ENCODE results near the gene STAC.

STAC gene

DNA sequence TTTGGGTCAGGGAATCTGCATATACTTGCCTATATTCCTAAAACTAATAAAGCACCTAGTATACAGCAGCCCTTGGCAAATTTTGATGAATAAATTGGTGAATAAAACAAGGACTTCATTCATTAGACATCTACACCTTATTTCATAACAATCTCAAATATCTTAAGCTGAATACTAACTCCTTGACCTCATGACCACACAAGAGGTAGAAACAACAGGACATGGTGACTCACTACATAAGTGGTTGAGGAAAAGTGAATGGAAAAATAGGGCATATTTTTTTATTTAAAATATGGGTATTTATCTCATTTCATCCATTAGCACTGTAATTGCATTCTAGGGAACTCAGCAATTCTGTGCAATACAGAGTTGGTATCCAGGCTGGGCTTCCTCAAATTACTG is 7.8 kb upstream of the STAC start:
- Histone ChIP-seq H3K27ac (no peak overlapping the region), H3K9me3 (ENCODE audit: low read depth, low read length) (no peaks in the 10 kb centered on the region), H3K4me3 (no peak overlapping the region), H3K9ac (ENCODE audit: insufficient read length) (no peak overlapping the region), H3K36me3 (ENCODE audit: insufficient read depth, low read length) (no peaks in the 10 kb centered on the region)
- TF ChIP-seq FOXP2 (optimal IDR thresholded peaks at IDR 0.05; ENCODE audit: control extremely low read depth, extremely low read length, insufficient read depth) (no peak), POLR2AphosphoS5 (IDR thresholded peaks at IDR 0.05; ENCODE audit: borderline replicate concordance, low read depth, low read length) (no peak), EZH2 (IDR thresholded peaks at IDR 0.05) (no peak)
- no peak for DNase-seq (ENCODE audit: low read depth, low spot score)

DNA sequence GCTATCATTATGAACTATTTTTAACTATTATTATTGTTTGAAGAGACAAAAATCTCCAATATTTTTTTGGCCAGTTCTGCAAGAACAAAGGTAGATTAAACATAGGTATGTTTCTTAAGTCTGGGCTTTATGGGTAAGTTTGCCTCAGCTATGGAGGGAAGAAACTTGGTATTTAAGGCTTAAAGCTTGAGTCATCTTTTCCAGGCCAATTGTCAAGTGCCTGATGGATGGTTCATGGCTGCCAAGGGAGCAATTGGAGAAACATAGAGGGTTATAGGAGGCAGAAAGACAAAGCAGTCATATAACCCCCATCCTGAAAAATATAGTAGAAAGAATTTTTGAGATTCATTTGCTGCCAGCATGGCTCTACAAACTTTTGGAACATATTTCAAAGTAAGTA is 7.2 kb upstream of the STAC start:
- no peak overlapping the region for H3K4me3 ChIP-seq

DNA sequence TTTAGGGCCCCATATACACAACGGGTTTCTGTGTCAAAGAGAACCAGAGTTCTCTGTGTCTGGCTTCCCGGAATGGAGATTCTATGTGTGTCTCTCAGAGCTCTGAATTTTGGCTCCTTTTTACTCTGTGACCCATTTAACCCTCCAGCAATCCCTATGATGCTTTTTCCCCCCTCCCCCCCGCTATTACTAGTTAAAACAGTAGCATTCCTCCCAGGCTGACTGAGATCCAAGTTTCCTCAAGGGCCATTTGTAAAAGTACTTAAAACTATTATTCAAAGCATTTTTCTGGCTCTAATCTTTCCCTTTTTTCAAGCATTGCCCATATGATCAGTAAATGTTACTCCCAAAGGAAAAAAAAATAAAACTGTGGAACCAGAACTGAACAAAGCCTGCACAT is 6.6 kb upstream of the STAC start:
- H3K9me3 ChIP-seq (ENCODE audit: low read depth, low read length), result no peaks in the 10 kb centered on the region
- H3K27ac ChIP-seq, result no peak overlapping the region
- no peak overlapping the region for H3K4me3 ChIP-seq
- TF ChIP-seq EZH2 (IDR thresholded peaks at IDR 0.05), result no peak
- no peak for TF ChIP-seq FOXP2 (optimal IDR thresholded peaks at IDR 0.05; ENCODE audit: control extremely low read depth, extremely low read length, insufficient read depth)
- no peak for TF ChIP-seq POLR2AphosphoS5 (IDR thresholded peaks at IDR 0.05; ENCODE audit: borderline replicate concordance, low read depth, low read length)
- no peak overlapping the region for H3K9ac ChIP-seq (ENCODE audit: insufficient read length)
- no peaks in the 10 kb centered on the region for H3K36me3 ChIP-seq (ENCODE audit: insufficient read depth, low read length)
- no peak for DNase-seq (ENCODE audit: low read depth, low spot score)

More for the DNA sequence above, 7.2 kb upstream of the STAC start:
- no peaks in the 10 kb centered on the region for H3K9me3 ChIP-seq (ENCODE audit: low read depth, low read length)
- H3K9ac ChIP-seq (ENCODE audit: insufficient read length), result no peak overlapping the region
- no peak for TF ChIP-seq EZH2 (IDR thresholded peaks at IDR 0.05)
- no peak for TF ChIP-seq FOXP2 (optimal IDR thresholded peaks at IDR 0.05; ENCODE audit: control extremely low read depth, extremely low read length, insufficient read depth)
- no peak for TF ChIP-seq POLR2AphosphoS5 (IDR thresholded peaks at IDR 0.05; ENCODE audit: borderline replicate concordance, low read depth, low read length)
- no peaks in the 10 kb centered on the region for H3K36me3 ChIP-seq (ENCODE audit: insufficient read depth, low read length)
- no peak for DNase-seq (ENCODE audit: low read depth, low spot score)
- no peak overlapping the region for H3K27ac ChIP-seq

DNA sequence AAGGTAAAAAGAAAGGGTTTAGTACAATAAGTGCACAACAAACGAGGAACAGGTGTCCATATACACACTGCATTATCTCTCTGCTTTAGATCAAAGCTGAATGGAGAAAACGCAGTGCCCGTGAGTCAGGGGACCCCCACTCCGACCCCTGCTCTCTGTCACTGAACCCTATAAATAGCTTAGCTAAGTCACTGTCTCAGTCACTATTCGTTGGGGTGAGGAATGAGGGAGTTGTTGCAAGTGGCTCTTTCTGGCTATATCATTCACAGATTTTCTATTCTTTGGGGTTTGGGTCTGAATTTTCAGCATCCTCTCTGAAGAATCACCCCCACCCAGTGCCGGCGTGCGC is 458 bp upstream of the STAC start:
- Histone ChIP-seq H3K9ac (ENCODE audit: insufficient read length) (no peak overlapping the region), H3K27ac (no peak overlapping the region), H3K4me3 (peak overlapping the region; percentile 73), H3K9me3 (ENCODE audit: low read depth, low read length) (no peaks in the 10 kb centered on the region), H3K36me3 (ENCODE audit: insufficient read depth, low read length) (no peaks in the 10 kb centered on the region)
- TF ChIP-seq FOXP2 (optimal IDR thresholded peaks at IDR 0.05; ENCODE audit: control extremely low read depth, extremely low read length, insufficient read depth), result no peak
- TF ChIP-seq POLR2AphosphoS5 (IDR thresholded peaks at IDR 0.05; ENCODE audit: borderline replicate concordance, low read depth, low read length), result no peak
- TF ChIP-seq EZH2 (IDR thresholded peaks at IDR 0.05), result no peak
- no peak for DNase-seq (ENCODE audit: low read depth, low spot score)

DNA sequence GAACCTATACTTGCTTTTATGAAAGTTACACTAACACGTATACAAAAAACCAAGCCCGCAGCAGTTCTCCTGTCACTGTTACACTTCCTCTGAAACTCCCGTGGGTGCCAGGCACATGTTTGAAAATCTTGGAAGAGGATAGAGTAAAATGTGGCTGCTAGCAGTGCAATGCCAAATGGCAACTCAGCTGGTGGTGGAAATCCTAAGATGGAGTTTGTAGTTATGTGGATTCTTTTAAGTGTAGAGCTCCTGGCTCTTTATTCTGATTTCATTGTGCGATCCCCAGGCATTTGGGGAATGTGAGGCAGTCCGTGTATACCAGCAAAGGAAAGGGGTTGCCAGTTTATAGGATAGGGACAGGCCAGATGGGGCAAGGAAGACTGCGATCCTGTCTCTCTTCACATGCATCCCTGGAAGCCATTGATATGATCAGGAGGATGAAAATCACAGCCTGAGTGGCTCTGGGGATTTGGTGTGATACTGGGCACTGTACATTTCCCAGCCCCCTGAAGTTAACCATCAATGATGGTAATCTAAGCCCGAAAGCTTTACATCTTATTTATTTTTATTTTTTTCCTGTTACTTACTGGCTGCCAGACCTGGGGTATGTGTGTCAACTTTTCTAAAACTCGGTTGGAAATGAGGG is 1.1 kb downstream of the STAC start:
- no peak overlapping the region for H3K27ac ChIP-seq
- H3K9me3 ChIP-seq (ENCODE audit: low read depth, low read length), result no peaks in the 10 kb centered on the region
- H3K4me3 ChIP-seq, result peak overlapping the region; percentile 73
- DNase-seq (ENCODE audit: low read depth, low spot score), result no peak
- H3K36me3 ChIP-seq (ENCODE audit: insufficient read depth, low read length), result no peaks in the 10 kb centered on the region
- no peak overlapping the region for H3K9ac ChIP-seq (ENCODE audit: insufficient read length)
- TF ChIP-seq FOXP2 (optimal IDR thresholded peaks at IDR 0.05; ENCODE audit: control extremely low read depth, extremely low read length, insufficient read depth), result no peak
- TF ChIP-seq POLR2AphosphoS5 (IDR thresholded peaks at IDR 0.05; ENCODE audit: borderline replicate concordance, low read depth, low read length), result no peak
- TF ChIP-seq EZH2 (IDR thresholded peaks at IDR 0.05), result no peak

DNA sequence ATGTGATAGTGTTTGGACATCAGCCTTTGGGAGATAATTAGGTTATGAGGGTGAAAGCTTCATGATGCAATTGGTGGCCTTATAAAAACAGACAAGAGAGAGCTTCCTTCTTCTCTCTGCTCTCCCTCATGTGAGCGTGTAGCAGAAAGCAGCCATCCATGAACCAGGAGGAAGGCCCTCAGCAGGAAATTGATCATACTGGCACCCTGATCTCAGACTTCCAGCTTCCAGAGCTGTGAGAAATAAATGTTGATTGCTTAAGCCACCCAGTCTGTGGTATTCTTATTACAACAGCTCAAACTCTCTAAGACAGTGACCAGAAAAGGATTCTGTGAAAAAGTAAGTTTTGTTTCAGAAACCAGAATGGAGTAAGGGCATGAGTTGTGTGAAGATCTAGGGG is 13.3 kb downstream of the STAC start:
- no peak for TF ChIP-seq POLR2AphosphoS5 (IDR thresholded peaks at IDR 0.05; ENCODE audit: borderline replicate concordance, low read depth, low read length)
- TF ChIP-seq FOXP2 (optimal IDR thresholded peaks at IDR 0.05; ENCODE audit: control extremely low read depth, extremely low read length, insufficient read depth), result no peak
- TF ChIP-seq EZH2 (IDR thresholded peaks at IDR 0.05), result no peak
- no peak overlapping the region for H3K27ac ChIP-seq
- H3K36me3 ChIP-seq (ENCODE audit: insufficient read depth, low read length), result no peaks in the 10 kb centered on the region
- H3K4me3 ChIP-seq, result no peak overlapping the region
- no peak for DNase-seq (ENCODE audit: low read depth, low spot score)
- H3K9me3 ChIP-seq (ENCODE audit: low read depth, low read length), result no peaks in the 10 kb centered on the region
- no peak overlapping the region for H3K9ac ChIP-seq (ENCODE audit: insufficient read length)

DNA sequence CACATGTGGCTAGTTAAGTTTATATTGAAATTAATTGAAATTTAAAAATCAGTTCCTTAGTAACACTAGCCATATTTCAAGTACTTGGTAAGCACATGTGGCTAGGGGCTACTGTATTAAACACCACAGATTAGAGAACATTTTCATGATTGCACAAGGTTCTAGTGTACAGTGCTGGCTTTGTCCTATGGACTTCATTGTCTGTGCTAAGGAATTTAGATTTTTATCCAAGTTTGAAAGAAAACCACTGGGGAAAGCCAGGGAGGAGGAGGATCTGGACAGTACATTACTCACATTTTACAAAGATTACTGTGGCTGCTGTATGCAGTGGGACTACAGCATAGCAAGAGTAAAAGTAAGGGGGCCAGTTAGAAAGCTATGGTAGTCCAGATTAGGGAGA is 13.9 kb downstream of the STAC start:
- no peak overlapping the region for H3K9ac ChIP-seq (ENCODE audit: insufficient read length)
- TF ChIP-seq FOXP2 (optimal IDR thresholded peaks at IDR 0.05; ENCODE audit: control extremely low read depth, extremely low read length, insufficient read depth) (no peak), EZH2 (IDR thresholded peaks at IDR 0.05) (no peak), POLR2AphosphoS5 (IDR thresholded peaks at IDR 0.05; ENCODE audit: borderline replicate concordance, low read depth, low read length) (no peak)
- H3K27ac ChIP-seq, result no peak overlapping the region
- H3K36me3 ChIP-seq (ENCODE audit: insufficient read depth, low read length), result no peaks in the 10 kb centered on the region
- no peak overlapping the region for H3K4me3 ChIP-seq
- no peak for DNase-seq (ENCODE audit: low read depth, low spot score)
- no peaks in the 10 kb centered on the region for H3K9me3 ChIP-seq (ENCODE audit: low read depth, low read length)

DNA sequence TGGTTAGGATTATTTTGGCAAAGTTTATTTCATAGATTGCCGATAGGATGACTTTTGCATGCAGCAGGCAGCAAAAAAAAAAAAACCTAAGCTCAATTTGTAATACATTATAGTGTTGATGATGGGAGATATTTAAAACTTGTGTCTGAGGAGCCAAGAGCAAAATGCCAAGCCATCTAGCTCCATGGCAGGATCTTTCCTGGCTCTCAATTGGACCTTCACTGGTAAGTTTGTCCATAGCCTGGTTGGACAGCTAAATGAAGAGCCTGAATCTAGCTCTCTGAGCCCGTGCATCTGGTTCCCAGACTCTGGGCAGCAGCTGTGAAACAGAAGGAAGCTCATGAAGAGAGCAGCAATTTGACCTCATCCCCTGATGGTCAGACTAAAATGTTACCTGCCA is 17.5 kb downstream of the STAC start:
- TF ChIP-seq EZH2 (IDR thresholded peaks at IDR 0.05) (no peak), FOXP2 (optimal IDR thresholded peaks at IDR 0.05; ENCODE audit: control extremely low read depth, extremely low read length, insufficient read depth) (no peak), POLR2AphosphoS5 (IDR thresholded peaks at IDR 0.05; ENCODE audit: borderline replicate concordance, low read depth, low read length) (no peak)
- DNase-seq (ENCODE audit: low read depth, low spot score), result no peak

DNA sequence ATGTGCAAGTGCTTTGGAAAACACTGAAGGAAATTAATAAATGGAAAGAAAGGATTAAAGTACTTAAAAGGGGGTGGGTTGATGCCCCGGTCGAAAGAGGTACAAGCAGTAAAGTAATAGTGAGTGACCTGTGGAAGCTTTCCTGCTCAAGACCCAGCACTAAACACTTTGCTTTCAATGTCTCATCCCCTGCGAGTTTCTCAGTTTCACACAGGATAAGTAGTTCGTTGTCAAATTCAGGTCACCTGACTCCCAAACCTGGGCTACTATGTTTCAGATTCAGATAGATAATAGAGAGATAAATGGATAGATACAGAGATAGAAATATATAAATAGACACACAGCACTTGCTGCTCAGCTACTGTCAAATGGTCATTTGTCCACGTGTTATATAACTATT is 19.6 kb downstream of the STAC start:
- Histone ChIP-seq H3K4me3 (no peak overlapping the region), H3K36me3 (ENCODE audit: insufficient read depth, low read length) (no peaks in the 10 kb centered on the region), H3K27ac (no peak overlapping the region), H3K9me3 (ENCODE audit: low read depth, low read length) (no peaks in the 10 kb centered on the region), H3K9ac (ENCODE audit: insufficient read length) (no peak overlapping the region)
- TF ChIP-seq EZH2 (IDR thresholded peaks at IDR 0.05) (no peak), POLR2AphosphoS5 (IDR thresholded peaks at IDR 0.05; ENCODE audit: borderline replicate concordance, low read depth, low read length) (no peak), FOXP2 (optimal IDR thresholded peaks at IDR 0.05; ENCODE audit: control extremely low read depth, extremely low read length, insufficient read depth) (no peak)
- no peak for DNase-seq (ENCODE audit: low read depth, low spot score)

More for the DNA sequence above, 17.5 kb downstream of the STAC start:
- no peak overlapping the region for H3K9ac ChIP-seq (ENCODE audit: insufficient read length)
- H3K36me3 ChIP-seq (ENCODE audit: insufficient read depth, low read length), result no peaks in the 10 kb centered on the region
- H3K9me3 ChIP-seq (ENCODE audit: low read depth, low read length), result no peaks in the 10 kb centered on the region
- H3K4me3 ChIP-seq, result no peak overlapping the region
- H3K27ac ChIP-seq, result no peak overlapping the region

Data from SK-N-MC (cell line).